ENCODE measurements around the gene IL12RB1.
"Not testable (repeated sequence)": the region's sequence is repeated elsewhere in the genome, so short reads cannot be mapped to it uniquely, and the experiment has no call there.

GRCh38 chr19:18105259-18105658 is 18.5 kb upstream of the IL12RB1 start:
- TF ChIP-seq CTCF (conservative IDR thresholded peaks at IDR 0.05 in 1 of 2, IDR thresholded peaks at IDR 0.05 in 1 of 2; ENCODE audit: low read depth in 1 of 2, low read length in 2 of 2); EZH2 (IDR thresholded peaks at IDR 0.05; ENCODE audit: low read length, missing control alignments): not testable (repeated sequence)

Measured in fibroblast of lung (primary cell).